Neuronal stem cell (in vitro differentiated cells): ENCODE measurements around the gene ELAVL3.

ENCODE experiments used
- DNase-seq: peaks from one replicate; pipeline ENCODE4 v3.0.0-alpha.2; 2013; ENCODE audit warnings: low spot score
- H2AFZ ChIP-seq: one replicate; pipeline ENCODE4 v1.6.1; 2013; ENCODE audit warnings: mild to moderate bottlenecking, low read length, inconsistent platforms
- H2AK5ac ChIP-seq: 2 replicates; pipeline ENCODE4 v1.6.1; 2013; ENCODE audit warnings: low read depth, mild to moderate bottlenecking, inconsistent platforms, low read length, moderate library complexity, mixed read lengths
- H2BK120ac ChIP-seq: 2 replicates; pipeline ENCODE4 v1.6.1; 2013; ENCODE audit warnings: low read depth, mild to moderate bottlenecking, inconsistent platforms, low read length, moderate library complexity, mixed read lengths
- H2BK12ac ChIP-seq: one replicate; pipeline ENCODE4 v1.6.1; 2013; ENCODE audit warnings: low read length, inconsistent platforms
- H2BK15ac ChIP-seq: 2 replicates; pipeline ENCODE4 v1.6.1; 2013; ENCODE audit warnings: mild to moderate bottlenecking, low read length, inconsistent platforms, mixed read lengths
- H2BK5ac ChIP-seq: one replicate; pipeline ENCODE4 v1.6.1; 2013; ENCODE audit warnings: inconsistent platforms, mild to moderate bottlenecking, low read length, moderate library complexity
- H3K14ac ChIP-seq: one replicate; pipeline ENCODE4 v1.6.1; 2013; ENCODE audit warnings: low read length, inconsistent platforms
- H3K18ac ChIP-seq: 2 replicates; pipeline ENCODE4 v1.6.1; 2013; ENCODE audit warnings: low read length, inconsistent platforms
- H3K23ac ChIP-seq: 2 replicates; pipeline ENCODE4 v1.6.1; 2013; ENCODE audit warnings: low read depth, mild to moderate bottlenecking, mixed read lengths, low read length, inconsistent platforms; ENCODE audit not compliant: poor library complexity
- H3K27ac ChIP-seq: replicated peaks from 3 replicates; pipeline ENCODE4 v1.5.1; 2013; ENCODE audit warnings: low read length, inconsistent platforms
- H3K27me3 ChIP-seq, 3 experiments: 2 replicates each; pipeline ENCODE4 v1.6.1; 2013; ENCODE audit warnings: low read length in 3 of 3, mild to moderate bottlenecking in 2 of 3, inconsistent platforms in 1 of 3, low read depth in 1 of 3, mixed read lengths in 1 of 3, moderate library complexity in 1 of 3; ENCODE audit not compliant: control insufficient read depth in 3 of 3, insufficient read depth in 3 of 3
- H3K36me3 ChIP-seq, 2 donors: replicated peaks in 1 of 2; 2 replicates each; pipeline ENCODE4 v1.6.1; 2013; ENCODE audit warnings: low read length in 2 of 2; ENCODE audit not compliant: control insufficient read depth in 2 of 2, insufficient read depth in 2 of 2
- H3K4ac ChIP-seq: 2 replicates; pipeline ENCODE4 v1.6.1; 2013; ENCODE audit warnings: inconsistent platforms, mild to moderate bottlenecking, low read length, moderate library complexity
- H3K4me1 ChIP-seq, 2 donors: 1 replicate in 1 of 2; 2 replicates in 1 of 2; pipeline ENCODE4 v1.6.1; 2013; ENCODE audit warnings: low read length in 2 of 2, low read depth in 1 of 2; ENCODE audit not compliant: control insufficient read depth in 2 of 2, insufficient read depth in 1 of 2
- H3K4me2 ChIP-seq: one replicate; pipeline ENCODE4 v1.6.1; 2013; ENCODE audit warnings: mild to moderate bottlenecking, low read length, inconsistent platforms; ENCODE audit not compliant: insufficient read depth, poor library complexity, severe bottlenecking
- H3K4me3 ChIP-seq, 2 donors: 2 replicates each; pipeline ENCODE4 v1.5.1; 2013; ENCODE audit warnings: low read length in 2 of 2, mild to moderate bottlenecking in 2 of 2, inconsistent platforms in 1 of 2, moderate library complexity in 1 of 2
- H3K79me1 ChIP-seq: one replicate; pipeline ENCODE4 v1.6.1; 2013; ENCODE audit warnings: low read depth, mild to moderate bottlenecking, inconsistent platforms, low read length, moderate library complexity
- H3K9ac ChIP-seq: one replicate; pipeline ENCODE4 v1.6.1; 2013; ENCODE audit warnings: mild to moderate bottlenecking, low read depth, low read length, inconsistent platforms; ENCODE audit not compliant: poor library complexity
- H3K9me3 ChIP-seq, 2 donors: replicated peaks in 1 of 2; 2 replicates each; pipeline versions ENCODE3 to v1.6.1; 2013; ENCODE audit warnings: low read length in 2 of 2, mild to moderate bottlenecking in 2 of 2, inconsistent platforms in 1 of 2, low read depth in 1 of 2, mixed read lengths in 1 of 2, moderate library complexity in 1 of 2; ENCODE audit not compliant: control insufficient read depth in 2 of 2, insufficient read depth in 1 of 2
- H4K8ac ChIP-seq: one replicate; pipeline ENCODE4 v1.6.1; 2013; ENCODE audit warnings: low read depth, mild to moderate bottlenecking, inconsistent platforms, low read length, moderate library complexity
- H4K91ac ChIP-seq: one replicate; pipeline ENCODE4 v1.6.1; 2013; ENCODE audit warnings: low read length, low read depth, mild to moderate bottlenecking, inconsistent platforms; ENCODE audit not compliant: poor library complexity
- WGBS, 2 donors: extraction: QIAGEN DNeasy Blood & Tissue Kit; methylation state at CpG; one replicate each; pipeline ENCODE4 v1.1.7; 2013; ENCODE audit warnings: missing lambda C conversion rate in 2 of 2, mixed read lengths in 1 of 2; ENCODE audit not compliant: insufficient read length in 2 of 2, insufficient replicate concordance in 1 of 2; ENCODE audit errors: extremely low coverage in 2 of 2; 5-methylcytosine and 5-hydroxymethylcytosine counted together

Gene ELAVL3

GRCh38 chr19:11423791-11424181, 57.1 kb downstream of the ELAVL3 start:
- Histone ChIP-seq H3K4me3 (no peak overlapping the region), H3K9me3 (peaks cover 10 to 13% of the 10 kb centered on the region in 2 donors), H3K14ac (no peak overlapping the region), H3K4ac (no peak overlapping the region), H3K9ac (no peak overlapping the region), H4K91ac (no peak overlapping the region), H2BK5ac (no peak overlapping the region), H3K79me1 (no peaks in the 10 kb centered on the region), H2BK15ac (no peak overlapping the region), H3K4me2 (no peak overlapping the region), H3K18ac (peak overlapping the region; percentile 80), H3K23ac (peak overlapping the region; percentile 89), H2BK120ac (no peak overlapping the region), H4K8ac (no peak overlapping the region), H3K4me1 (peaks cover 11 to 14% of the 10 kb centered on the region in 2 donors), H2BK12ac (no peak overlapping the region), H2AFZ (no peak overlapping the region), H3K27ac (no peak overlapping the region), H3K27me3 (peaks cover 38 to 54% (median 52%) of the 10 kb centered on the region in 3 experiments), H3K36me3 (no peaks in the 10 kb centered on the region), H2AK5ac (no peak overlapping the region)
- DNase-seq = no peak
- no CpG with 5 or more reads among the region's 22 CpGs for WGBS, 2 donors

GRCh38 chr19:11423164-11423790, 57.6 kb downstream of the ELAVL3 start:
- Histone ChIP-seq H3K14ac (peak overlapping the region; percentile 8), H3K4me3 (no peak overlapping the region), H3K79me1 (no peaks in the 10 kb centered on the region), H2AK5ac (no peak overlapping the region), H3K9me3 (peaks cover 13% of the 10 kb centered on the region in 2 donors), H3K27me3 (peaks cover 43 to 59% (median 57%) of the 10 kb centered on the region in 3 experiments), H2BK120ac (no peak overlapping the region), H3K9ac (no peak overlapping the region), H4K91ac (no peak overlapping the region), H3K4me1 (peaks cover 13 to 16% of the 10 kb centered on the region in 2 donors), H2AFZ (no peak overlapping the region), H3K18ac (no peak overlapping the region), H2BK5ac (no peak overlapping the region), H3K23ac (no peak overlapping the region), H3K4me2 (no peak overlapping the region), H3K4ac (peak overlapping the region; percentile 27), H2BK12ac (no peak overlapping the region), H3K36me3 (no peaks in the 10 kb centered on the region), H3K27ac (no peak overlapping the region), H4K8ac (no peak overlapping the region), H2BK15ac (no peak overlapping the region)
- no CpG with 5 or more reads among the region's 27 CpGs for WGBS, 2 donors
- no peak for DNase-seq

- peak overlapping the region; percentile 39 for H3K4me2 ChIP-seq
- H3K27me3 ChIP-seq = peaks cover 44 to 68% (median 64%) of the 10 kb centered on the region in 3 experiments
- H3K23ac ChIP-seq = peak overlapping the region; percentile 65
- H3K14ac ChIP-seq = no peak overlapping the region
- no peaks in the 10 kb centered on the region for H3K79me1 ChIP-seq
- peak overlapping the region; percentile 71 for H2AFZ ChIP-seq
- WGBS, 2 donors = no CpG with 5 or more reads among the region's 56 CpGs
- peak overlapping the region; percentile 90 for H3K18ac ChIP-seq
- no peaks in the 10 kb centered on the region for H3K36me3 ChIP-seq
- H3K9me3 ChIP-seq = peaks cover 13% of the 10 kb centered on the region in 2 donors
- no peak overlapping the region for H3K4ac ChIP-seq
- H2BK120ac ChIP-seq = no peak overlapping the region
- peaks cover 13 to 16% of the 10 kb centered on the region in 2 donors for H3K4me1 ChIP-seq
- peak overlapping the region; percentile 75 for H2AK5ac ChIP-seq
- no peak overlapping the region for H4K8ac ChIP-seq
- DNase-seq = peak; percentile 17
- H2BK15ac ChIP-seq = no peak overlapping the region
- no peak overlapping the region for H3K27ac ChIP-seq
- H2BK12ac ChIP-seq = peak overlapping the region; percentile 58
- H2BK5ac ChIP-seq = peak overlapping the region; percentile 39
- H3K9ac ChIP-seq = peak overlapping the region; percentile 77
- H4K91ac ChIP-seq = no peak overlapping the region
- H3K4me3 ChIP-seq = no peak overlapping the region
These were observed 58.4 kb downstream of the ELAVL3 start for GRCh38 chr19:11422163-11423065.
